HG03565 (cell line): ENCODE results near the gene RAPGEF1.
"Not testable (repeated sequence)": the region's sequence is repeated elsewhere in the genome, so short reads cannot be mapped to it uniquely, and the experiment has no call there.

Experiments
- ATAC-seq: cut with Tn5 transposase; IDR thresholded peaks from one replicate; pipeline ENCODE4 v1.9.1; 2021; ENCODE audit warnings: mild to moderate bottlenecking, moderate library complexity; ENCODE audit not compliant: unreplicated experiment

RAPGEF1 gene

GRCh38 chr9:131575946-131576853 lies 163.7 kb downstream of the RAPGEF1 start:
- ATAC-seq: no peak

GRCh38 chr9:131574730-131575640 lies 164.9 kb downstream of the RAPGEF1 start:
- no peak for ATAC-seq

GRCh38 chr9:131567910-131568309 lies 172.0 kb downstream of the RAPGEF1 start:
- no peak for ATAC-seq

DNA sequence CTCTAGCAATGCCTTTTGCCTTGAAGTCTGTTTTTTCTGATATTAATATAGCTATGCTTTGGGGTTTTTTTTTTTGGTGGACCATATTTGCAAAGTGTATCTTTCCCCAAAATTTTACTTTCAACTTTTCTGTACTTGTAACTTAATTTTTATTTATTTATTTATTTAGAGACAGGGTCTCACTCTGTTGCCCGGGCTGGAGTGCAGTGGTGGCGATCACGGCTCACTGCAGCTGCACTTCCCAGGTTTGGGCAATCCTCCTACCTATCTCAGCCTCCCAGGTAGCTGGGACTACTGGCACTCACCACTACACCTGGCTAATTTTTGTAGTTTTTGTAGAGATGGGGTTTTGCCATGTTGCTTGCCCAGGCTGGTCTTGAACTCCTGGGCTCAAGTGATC lies 173.7 kb downstream of the RAPGEF1 start:
- ATAC-seq: no peak

DNA sequence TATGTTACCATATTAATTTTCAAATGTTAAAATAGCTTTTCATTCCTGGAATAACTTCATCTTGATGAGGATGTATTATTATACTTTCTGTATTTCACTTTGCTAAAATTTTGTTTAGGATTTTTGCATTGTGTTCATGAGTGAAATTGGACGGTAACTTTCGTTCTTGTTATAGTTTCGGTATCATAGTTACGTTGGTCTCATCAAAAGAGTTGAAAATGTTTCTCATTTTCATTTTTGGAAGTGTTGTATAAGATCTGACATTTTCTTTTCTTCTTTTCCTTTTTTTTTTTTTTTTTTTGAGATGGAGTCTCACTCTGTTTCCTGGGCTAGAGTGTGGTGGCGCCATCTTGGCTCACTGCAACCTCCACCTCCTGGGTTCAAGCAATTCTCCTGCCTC lies 174.5 kb downstream of the RAPGEF1 start:
- ATAC-seq: no peak

GRCh38 chr9:131562032-131562959 lies 177.6 kb downstream of the RAPGEF1 start:
- ATAC-seq: no peak

GRCh38 chr9:131559421-131560000 lies 180.4 kb downstream of the RAPGEF1 start:
- no peak for ATAC-seq

DNA sequence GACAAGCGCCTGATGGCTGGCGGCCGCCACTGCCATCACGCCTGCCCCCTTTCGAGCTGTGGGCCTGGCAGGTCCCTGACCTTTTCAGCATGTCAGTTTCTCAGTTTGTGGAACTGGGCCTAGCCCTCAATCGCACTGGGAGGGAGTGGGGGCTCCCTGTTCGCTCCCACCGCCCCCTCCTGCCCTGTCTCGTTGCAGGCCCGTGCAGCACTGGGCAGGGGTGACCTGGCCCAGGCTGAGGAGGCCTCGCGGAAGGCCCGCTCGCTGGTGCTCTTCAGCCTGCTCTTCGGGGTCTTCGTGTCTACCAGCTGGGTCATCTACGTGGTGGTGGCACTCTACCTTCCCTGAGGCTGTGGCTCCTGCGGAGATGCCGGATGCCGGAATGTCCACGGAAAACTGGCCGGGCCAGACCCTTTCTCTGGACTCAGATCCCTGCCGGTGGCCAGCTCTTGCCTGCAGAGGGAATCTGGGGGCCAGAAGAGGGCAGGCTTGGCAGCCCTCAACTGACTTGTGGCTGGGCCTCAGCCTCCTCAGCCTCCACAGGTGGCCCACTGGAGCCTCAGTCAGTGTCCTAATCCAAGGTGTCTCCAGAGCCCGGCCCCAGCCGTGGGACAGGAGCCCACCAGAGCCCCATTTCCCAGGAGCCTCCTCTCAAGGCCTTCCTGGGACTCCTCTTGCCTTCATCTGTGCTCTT lies 181.9 kb downstream of the RAPGEF1 start:
- no peak for ATAC-seq

- ATAC-seq: no peak
Measured at GRCh38 chr9:131555841-131556673, 183.8 kb downstream of the RAPGEF1 start.

DNA sequence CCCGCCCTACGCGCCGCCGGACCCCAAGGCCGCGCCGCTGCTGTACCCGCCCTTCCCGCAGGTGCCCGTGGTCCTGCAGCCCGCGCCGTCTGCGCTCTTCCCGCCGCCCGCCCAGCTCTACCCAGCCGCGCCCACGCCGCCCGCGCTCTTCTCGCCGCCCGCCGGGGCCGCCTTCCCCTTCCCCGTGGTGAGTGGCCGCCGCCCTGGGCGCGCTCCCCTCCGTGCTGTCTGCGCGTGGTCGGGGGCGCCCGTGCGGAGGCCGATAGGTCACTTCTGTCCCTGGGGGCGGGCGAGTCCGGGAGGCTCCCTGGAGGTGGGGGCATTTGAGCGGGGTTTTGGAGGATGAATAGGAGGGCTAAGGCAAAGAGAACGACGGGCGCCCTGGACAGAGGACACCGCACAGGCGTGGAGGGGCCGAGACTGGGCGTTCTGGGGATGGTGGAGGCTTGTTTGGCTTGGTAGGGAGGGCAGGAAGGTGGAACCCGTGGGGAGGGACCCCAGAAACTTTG lies 185.0 kb downstream of the RAPGEF1 start:
- no peak for ATAC-seq

GRCh38 chr9:131554087-131554842 lies 185.6 kb downstream of the RAPGEF1 start:
- ATAC-seq: no peak

DNA sequence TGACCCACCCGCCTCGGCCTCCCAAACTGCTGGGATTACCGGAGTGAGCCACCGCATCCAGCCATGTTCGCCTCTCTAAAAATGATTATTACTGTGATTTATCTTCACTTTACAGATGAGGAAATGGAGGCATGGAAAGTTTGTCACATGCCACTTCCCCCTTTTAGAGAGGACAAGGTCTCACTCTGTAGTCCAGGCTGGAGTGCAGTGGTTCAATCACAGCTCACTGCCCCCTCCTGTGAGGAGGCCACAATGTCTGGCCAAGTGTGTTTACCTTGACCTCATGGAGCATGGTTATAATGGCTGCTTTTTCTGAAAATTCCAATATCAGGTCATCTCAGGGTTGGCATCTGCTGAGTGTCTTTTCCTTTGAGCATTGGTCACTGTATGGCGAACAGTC lies 187.8 kb downstream of the RAPGEF1 start:
- no peak for ATAC-seq

GRCh38 chr9:131550465-131550864 lies 189.4 kb downstream of the RAPGEF1 start:
- not testable (repeated sequence) for ATAC-seq

DNA sequence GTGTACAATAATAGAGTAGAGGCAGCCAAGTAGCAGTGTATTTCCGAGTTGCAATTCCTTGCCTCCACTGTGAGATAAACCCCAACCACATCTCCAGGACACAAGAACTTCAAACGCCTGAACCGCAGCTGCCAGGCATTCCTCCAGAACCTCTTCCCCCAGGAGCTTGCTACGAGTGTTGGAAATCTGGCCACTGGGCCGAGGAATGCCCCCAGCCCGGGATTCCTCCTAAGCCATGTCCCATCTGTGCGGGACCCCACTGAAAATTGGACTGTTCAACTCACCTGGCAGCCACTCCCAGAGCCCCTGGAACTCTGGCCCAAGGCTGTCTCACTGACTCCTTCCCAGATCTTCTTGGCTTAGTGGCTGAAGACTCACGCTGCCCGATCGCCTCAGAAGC lies 190.7 kb downstream of the RAPGEF1 start:
- not testable (repeated sequence) for ATAC-seq

GRCh38 chr9:131546336-131547084 lies 193.4 kb downstream of the RAPGEF1 start:
- ATAC-seq: no peak

DNA sequence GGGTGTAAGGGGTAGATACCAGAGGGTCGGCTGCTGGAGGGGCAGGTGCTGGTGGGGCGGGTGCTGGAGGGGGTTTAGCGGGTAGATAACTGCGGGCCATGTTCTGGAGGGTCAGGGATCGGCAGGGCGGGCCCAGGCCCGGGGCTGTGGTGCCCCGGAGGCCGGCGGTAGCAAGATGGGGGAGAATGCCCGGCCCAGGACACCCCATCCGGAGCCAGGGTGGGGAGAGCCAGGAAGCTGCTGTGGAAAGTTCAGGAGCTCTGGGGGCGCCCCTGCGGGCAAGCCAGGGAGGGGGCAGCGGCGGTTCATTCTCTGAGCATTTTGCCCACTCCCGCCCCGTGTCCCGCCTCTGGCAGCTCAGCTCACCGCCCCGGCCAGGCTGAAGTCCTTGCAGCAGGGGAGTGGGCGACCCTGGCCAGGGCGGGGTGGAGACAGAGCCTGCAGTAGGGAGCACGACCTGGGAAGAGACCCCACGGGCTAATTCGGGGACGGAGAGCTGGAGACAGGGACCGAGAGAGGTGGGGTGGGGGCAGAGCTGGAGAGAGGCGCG lies 194.0 kb downstream of the RAPGEF1 start:
- ATAC-seq: no peak
